ENCODE results near the gene CCDC167.
"Not testable (repeated sequence)": the region's sequence is repeated elsewhere in the genome, so short reads cannot be mapped to it uniquely, and the experiment has no call there.

CCDC167 gene

DNA sequence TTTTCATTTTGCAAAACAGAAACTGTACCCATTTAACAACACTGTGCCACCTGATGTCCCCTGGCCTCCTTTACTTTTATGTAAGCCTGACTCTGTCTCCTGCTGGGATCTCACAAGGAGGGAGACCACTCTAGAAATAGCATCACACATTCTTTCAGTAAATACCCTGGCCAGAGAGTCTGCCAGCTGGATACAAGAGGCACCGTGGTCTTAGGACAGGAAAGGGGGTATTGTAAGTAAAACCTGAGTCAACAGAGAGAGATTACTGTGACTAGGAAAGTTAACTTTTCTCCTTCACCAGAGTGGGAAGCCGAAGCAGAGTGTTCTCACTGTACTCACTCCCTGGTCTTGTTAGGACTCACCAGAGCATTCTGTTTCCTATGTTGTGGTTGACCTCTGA, 38.9 kb downstream of the CCDC167 start:
- FAIRE-seq, result no peak

GRCh38 chr6:37459981-37460800, 39.5 kb downstream of the CCDC167 start:
- FAIRE-seq, result no peak

DNA sequence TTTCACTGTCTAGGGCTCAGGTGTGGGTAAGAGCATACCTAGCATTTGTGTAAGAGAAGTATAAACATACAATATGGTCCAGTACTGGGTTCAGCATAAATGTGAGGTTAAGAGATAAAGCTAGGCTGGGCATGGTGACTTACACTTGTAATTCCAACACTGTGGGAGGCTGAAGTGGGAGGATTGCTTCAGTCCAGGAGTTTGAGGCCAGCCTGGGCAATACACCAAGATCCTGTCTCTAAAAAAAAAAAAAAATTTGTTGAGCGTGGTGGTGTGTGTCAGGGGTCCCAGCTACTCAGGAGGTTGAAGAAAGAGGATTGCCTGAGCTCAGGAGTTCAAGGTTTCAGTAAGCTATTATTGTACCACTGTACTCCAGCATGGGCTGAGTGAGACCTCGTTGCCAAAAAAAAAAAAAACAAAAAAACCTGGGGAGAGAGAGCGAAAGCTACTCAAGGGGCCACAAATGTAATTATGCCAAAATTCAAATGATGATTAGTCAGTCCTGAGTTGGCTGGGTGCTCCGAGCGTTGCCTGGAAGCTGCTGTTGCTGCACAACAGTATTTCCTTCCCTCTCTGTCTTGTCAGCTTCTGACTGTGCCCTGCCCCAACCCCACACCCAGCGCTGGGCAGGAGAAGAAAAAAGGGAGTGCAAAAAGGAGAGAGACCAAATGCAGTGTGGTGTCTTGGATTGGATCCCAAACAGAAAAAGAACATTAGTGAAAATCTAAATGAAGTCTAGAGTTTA, 42.7 kb downstream of the CCDC167 start:
- no peak for FAIRE-seq

DNA sequence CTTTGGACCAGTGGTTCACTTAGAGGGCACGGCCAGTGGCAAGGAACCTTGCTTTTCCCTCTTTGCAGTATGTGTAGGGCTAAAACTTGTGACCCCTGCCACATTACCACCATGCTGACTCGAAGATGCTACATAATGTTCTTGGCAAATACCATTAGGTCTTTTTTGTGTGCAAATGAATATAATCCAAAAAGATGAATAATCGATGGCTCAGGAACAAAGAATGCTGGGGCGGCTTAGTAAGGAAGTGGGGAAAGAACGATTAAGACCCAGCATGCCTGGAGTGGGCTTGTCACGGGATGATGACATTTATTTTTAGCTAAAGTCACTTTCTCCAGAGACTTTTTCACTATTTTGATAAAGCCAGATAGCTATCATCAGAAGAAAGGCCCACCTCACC, 43.6 kb downstream of the CCDC167 start:
- no peak for FAIRE-seq

DNA sequence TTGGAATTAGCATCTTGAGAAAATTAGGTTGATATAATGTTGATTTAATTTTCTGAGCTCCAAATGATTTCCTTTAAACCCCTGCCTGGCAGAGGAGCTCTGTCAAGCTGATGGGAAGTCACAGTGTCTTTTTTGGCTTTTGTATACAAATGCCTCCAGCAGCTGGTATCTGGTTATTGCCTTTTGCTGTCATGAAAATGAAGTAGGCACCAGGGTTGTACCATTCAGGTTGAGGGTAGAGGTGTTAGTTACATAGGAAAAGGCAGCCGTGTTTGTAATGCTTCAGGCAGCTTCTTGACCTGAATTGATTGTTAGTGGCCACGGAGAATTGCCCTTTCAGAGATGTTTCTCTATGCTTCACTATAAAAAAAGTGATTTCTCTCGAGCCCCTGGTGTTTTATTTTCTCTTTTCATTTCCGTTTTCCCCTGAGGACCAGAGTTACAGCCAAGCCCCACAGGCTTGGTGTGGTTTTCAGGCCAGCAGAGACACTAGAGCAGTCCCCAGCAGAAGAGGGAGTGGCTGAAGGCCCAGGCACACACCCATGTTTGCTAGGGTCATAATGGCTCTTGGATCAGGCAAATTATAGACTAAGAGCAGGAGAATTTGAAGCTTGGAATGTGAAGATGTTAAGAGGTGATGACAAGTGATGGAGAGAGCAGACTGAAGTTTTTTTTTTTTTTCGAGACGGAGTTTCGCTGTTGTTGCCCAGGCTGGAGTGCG, 45.1 kb downstream of the CCDC167 start:
- no peak for FAIRE-seq

GRCh38 chr6:37452522-37452921, 47.2 kb downstream of the CCDC167 start:
- no peak for FAIRE-seq

DNA sequence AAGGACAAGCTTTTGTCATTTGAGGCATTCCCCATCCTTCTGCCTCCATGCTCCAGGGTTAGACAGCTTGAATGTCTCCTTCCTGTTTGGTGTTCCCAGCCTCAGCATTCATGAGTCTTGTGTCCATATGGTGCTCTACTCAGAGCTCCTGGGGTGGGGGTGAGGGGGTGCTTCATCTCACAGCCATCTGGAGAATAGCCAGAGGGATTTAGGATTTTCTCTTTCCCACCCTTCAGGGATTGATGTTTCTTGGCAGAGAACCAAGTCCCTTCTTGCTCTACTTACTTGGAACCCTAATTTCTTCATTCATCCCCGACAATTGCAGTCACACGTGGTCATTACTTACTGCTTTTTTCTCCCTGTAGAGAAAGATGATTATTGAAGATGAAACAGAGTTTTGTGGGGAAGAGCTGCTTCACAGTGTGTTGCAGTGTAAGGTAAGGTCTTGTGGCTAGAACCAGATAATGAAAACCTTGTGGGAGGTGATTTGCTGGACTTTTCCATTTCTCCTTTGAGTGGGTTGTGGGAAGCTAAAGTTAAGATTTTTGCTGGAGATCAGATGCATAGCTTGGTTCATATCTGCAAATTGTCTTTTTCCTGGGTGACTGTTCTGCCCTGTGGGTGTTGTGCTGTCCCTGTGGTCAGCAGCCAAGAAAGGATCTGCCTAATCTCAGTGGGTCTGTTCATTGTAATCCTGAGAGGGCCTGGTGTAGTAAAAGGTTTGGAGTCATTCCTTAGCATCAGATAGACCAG, 48.1 kb downstream of the CCDC167 start:
- no peak for FAIRE-seq

GRCh38 chr6:37449984-37450383, 49.7 kb downstream of the CCDC167 start:
- FAIRE-seq, result no peak

DNA sequence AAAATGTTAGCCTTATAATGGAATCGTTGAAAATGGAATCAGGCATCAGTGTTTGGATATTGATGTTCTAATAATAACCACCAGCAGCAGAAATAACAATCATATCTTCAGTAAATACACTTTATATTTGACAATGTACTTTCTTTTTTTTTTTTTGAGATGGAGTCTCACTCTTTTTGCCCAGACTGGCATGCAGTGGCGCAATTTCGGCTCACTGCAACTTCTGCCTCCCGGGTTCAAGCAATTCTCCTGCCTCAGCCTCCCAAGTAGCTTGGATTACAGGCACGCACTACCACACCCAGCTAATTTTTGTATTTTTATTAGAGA, 56.5 kb downstream of the CCDC167 start:
- FAIRE-seq, result not testable (repeated sequence)

GRCh38 chr6:37442416-37443215, 57.1 kb downstream of the CCDC167 start:
- no peak for FAIRE-seq

DNA sequence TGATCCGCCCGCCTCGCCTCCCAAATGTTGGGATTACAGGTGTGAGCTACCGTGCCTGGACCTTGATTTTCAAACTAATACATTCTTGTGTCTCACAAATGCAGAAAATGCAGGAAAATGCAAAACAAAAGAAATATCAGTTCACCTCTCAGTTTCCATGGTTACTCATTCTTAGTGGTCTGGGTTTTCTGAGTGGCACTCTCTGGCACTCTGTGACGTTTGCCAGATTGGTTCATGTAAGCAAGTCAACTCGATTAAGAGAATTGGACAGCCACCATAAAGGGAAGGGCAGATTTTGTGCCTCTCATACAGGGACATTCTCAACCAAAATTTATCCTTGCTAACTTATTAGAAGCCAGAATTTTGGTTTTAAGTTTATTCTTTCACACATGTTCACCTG, 58.0 kb downstream of the CCDC167 start:
- no peak for FAIRE-seq

GRCh38 chr6:37438930-37439329, 60.8 kb downstream of the CCDC167 start:
- FAIRE-seq, result no peak

GRCh38 chr6:37435816-37436215, 63.9 kb downstream of the CCDC167 start:
- FAIRE-seq, result no peak

DNA sequence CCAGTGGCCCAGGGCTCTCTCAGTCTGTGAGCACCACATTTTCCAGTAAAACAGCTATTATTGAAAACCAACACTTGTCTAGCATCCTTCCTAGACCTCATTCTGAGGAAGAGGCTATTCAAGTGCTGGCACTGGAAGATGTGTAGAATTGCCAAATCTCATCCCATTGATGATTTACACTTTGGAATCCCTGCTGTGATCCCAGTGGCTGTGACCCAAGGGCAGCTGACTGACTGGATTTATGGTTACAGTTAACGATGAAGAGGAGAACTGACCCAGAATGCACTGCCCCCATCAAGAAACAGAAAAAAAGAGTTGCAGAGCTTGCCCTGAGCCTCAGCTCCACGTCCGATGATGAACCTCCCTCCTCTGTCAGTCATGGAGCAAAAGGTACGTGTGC, 64.3 kb downstream of the CCDC167 start:
- no peak for FAIRE-seq

DNA sequence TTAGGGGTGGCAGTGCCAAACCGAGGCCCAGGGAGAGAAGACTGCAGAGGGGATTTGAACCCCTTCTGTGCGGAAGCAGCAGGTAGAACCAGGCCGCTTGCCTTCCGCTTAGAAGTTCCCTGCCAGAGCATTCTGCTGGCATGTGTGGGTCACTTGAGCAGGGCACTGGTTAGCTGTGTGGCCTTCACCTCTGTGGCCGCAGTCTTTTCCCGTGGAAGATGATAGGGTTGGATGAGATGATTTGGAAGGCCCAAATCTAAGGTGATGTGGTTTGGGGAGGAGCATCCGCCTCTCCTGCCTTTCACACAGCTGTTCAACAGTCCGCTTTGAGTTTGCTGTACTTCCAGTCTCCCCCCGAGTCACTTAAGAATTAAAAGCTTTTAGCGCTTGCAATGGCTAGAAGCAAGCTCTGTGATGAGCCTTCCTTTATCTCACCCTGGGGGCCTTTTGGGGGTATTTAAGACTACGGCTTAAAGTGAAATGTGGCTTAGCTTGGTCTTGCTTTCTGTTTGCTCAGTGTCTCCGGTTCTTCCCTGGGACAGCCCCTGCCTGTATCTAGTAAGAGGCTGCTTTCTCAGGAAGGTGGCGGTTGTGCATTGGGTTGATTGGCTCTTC, 65.9 kb downstream of the CCDC167 start:
- no peak for FAIRE-seq
